ENCODE measurements around the gene AKAP8L. TPM values are rescaled to one million over a fixed set of nuclear protein-coding genes. Genes with fewer than 3 reads are reported as not detected.

The AKAP8L gene
- total and polyA plus RNA-seq, 4 donors: 16.4 to 67.1 (median 42.9) TPM

DNA sequence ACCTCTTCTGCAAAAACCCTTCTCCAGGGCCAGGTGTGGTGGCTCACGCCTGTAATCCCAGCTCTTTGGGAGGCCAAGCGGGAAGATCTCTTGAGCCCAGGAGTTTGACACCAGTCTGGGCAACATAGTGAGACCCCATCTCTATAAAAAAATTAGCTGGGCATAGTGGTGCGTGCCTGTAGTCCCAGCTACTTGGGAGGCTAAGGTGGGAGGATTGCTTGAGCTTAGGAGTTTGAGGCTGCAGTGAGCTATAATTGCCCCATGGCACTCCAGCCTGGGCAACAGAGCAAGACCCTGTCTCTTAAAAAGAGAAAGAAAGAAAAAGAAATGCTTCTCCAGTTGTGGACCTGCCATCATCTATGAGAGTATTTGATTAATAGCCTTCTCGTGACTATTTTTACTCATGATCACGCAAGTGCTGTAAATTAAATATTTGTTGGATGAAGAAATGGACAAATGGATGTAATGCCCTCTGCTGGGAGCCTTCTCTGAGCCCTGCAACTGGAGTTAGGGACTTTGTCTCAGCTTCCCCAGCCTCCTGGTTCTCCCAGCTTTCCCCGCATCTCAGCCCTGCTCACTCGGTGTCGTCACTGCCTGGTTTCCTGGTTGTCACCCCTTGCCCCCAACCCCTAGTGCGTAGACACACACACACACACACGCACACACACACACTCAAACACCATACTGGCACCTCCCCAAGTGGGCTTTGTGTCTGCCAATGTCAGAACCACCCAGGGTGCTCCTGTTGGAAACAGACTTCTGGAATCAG lies 18.8 kb upstream of the AKAP8L start:
- 49% methylated on average over 10 of the region's 10 CpGs for WGBS
- Histone ChIP-seq H3K36me3 (ENCODE audit: control insufficient read depth in 4 of 4, insufficient read depth in 3 of 4, low read depth in 1 of 4, low read length in 3 of 4) (no peaks in the 10 kb centered on the region), H3K27me3 (ENCODE audit: control insufficient read depth in 4 of 4, insufficient read depth in 4 of 4, low read length in 3 of 4) (no peaks in the 10 kb centered on the region), H3K9ac (ENCODE audit: low read depth in 1 of 2, low read length in 2 of 2) (no peak overlapping the region), H3K4me1 (ENCODE audit: control insufficient read depth in 4 of 4, insufficient read depth in 4 of 4, low read length in 3 of 4) (peaks cover 12 to 24% (median 18%) of the 10 kb centered on the region in 4 donors), H3K27ac (ENCODE audit: low read depth in 1 of 2, low read length in 2 of 2) (no peak overlapping the region), H3K9me3 (ENCODE audit: control insufficient read depth in 4 of 4, low read length in 3 of 4) (no peaks in the 10 kb centered on the region), H3K4me3 (ENCODE audit: low read depth in 1 of 3, low read length in 3 of 3) (no peak overlapping the region)
- TF ChIP-seq NR2F2 (IDR thresholded peaks at IDR 0.05) (no peak), JUND (IDR thresholded peaks at IDR 0.05) (no peak), REST (IDR thresholded peaks at IDR 0.05) (no peak), EGR1 (IDR thresholded peaks at IDR 0.05; ENCODE audit: low read depth in 2 of 2) (no peak), RAD21 (IDR thresholded peaks at IDR 0.05) (peak; percentile 72 to 74), SP1 (IDR thresholded peaks at IDR 0.05) (peak; percentile 67), GABPA (IDR thresholded peaks at IDR 0.05 in 1 of 2, conservative IDR thresholded peaks at IDR 0.05 in 1 of 2) (no peak), HNF4G (IDR thresholded peaks at IDR 0.05) (no peak), FOXA2 (IDR thresholded peaks at IDR 0.05) (no peak), CTCF (IDR thresholded peaks at IDR 0.05; ENCODE audit: low read depth, low read length, missing input control) (peak; percentile 42), FOXA1 (IDR thresholded peaks at IDR 0.05) (no peak), YY1 (IDR thresholded peaks at IDR 0.05) (no peak), TAF1 (conservative IDR thresholded peaks at IDR 0.05) (no peak), RXRA (IDR thresholded peaks at IDR 0.05) (peak; percentile 44 to 72), HNF4A (conservative IDR thresholded peaks at IDR 0.05) (peak; percentile 38 to 69)
- TF ChIP-seq, protein P1, sequence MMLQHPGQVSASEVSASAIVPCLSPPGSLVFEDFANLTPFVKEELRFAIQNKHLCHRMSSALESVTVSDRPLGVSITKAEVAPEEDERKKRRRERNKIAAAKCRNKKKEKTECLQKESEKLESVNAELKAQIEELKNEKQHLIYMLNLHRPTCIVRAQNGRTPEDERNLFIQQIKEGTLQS (IDR thresholded peaks at IDR 0.05): no peak
- TF ChIP-seq, protein P2, sequence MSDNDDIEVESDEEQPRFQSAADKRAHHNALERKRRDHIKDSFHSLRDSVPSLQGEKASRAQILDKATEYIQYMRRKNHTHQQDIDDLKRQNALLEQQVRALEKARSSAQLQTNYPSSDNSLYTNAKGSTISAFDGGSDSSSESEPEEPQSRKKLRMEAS (IDR thresholded peaks at IDR 0.05): no peak
- TF ChIP-seq, protein P3, sequence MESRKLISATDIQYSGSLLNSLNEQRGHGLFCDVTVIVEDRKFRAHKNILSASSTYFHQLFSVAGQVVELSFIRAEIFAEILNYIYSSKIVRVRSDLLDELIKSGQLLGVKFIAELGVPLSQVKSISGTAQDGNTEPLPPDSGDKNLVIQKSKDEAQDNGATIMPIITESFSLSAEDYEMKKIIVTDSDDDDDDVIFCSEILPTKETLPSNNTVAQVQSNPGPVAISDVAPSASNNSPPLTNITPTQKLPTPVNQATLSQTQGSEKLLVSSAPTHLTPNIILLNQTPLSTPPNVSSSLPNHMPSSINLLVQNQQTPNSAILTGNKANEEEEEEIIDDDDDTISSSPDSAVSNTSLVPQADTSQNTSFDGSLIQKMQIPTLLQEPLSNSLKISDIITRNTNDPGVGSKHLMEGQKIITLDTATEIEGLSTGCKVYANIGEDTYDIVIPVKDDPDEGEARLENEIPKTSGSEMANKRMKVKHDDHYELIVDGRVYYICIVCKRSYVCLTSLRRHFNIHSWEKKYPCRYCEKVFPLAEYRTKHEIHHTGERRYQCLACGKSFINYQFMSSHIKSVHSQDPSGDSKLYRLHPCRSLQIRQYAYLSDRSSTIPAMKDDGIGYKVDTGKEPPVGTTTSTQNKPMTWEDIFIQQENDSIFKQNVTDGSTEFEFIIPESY (IDR thresholded peaks at IDR 0.05): no peak
- DNase-seq (ENCODE audit: low spot score): no peak
